Measurements from ENCODE around the gene PKN3. TPM values are rescaled to one million over a fixed set of nuclear protein-coding genes. Genes with fewer than 3 reads are reported as not detected.

PKN3 gene
- total and polyA plus RNA-seq, 9 of the 15 experiments (the other 6 are each of a cell fraction or from before 2014, with no cell fraction given) = 0.82 to 49.2 (median 19.7) TPM

DNA sequence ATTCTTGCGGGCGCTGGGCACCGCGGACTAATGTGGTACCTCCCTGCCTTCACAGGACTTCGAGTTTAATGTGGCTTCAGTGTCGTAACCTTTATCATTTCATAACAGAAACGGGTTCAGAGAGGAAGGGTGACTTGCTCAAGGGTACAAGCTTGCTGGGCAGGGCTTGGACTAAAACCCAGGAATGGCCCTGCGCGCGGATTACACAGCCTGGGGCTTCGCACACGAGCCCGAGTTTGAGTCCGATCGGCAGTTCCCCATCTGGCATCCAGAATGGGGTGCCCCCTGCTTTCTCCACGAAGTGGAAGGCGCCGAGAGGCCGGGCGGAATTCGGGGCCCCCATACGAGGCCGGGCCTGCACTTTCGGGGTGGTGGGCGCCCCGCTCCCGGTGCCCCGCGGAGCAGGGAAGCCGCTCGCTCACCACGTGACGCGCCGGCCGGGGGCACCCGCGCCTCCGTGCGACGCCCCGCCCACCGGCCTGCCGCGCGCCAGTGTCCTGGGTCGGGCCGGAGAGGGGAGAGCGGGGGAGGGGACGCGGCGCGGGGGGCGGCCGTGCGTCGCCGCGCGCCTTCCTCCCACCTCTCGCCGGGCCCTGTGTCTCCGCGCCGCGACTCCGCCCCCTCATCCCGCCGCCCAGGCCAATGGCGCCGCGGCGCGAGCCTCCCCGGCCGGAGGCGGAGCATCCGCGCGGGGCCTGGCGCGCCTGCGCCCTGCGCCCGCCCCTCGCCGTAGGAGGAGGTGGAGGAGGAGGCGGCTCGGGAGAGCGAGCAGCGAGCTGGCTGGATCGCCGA, 13.6 kb upstream of the PKN3 start, which contains the start of gene SET (continued):
- TF ChIP-seq KLF13 (tag; IDR thresholded peaks at IDR 0.05; ENCODE audit: borderline replicate concordance, low read depth) (peak; percentile 73), KDM1A (IDR thresholded peaks at IDR 0.05) (no peak), GATA2 (CRISPR knock-in tag; IDR thresholded peaks at IDR 0.05) (no peak), MTA3 (IDR thresholded peaks at IDR 0.05; ENCODE audit: borderline replicate concordance) (peak; percentile 91), ZNF764 (CRISPR knock-in tag; IDR thresholded peaks at IDR 0.05; ENCODE audit: low read depth) (peak; percentile 82), PHF8 (IDR thresholded peaks at IDR 0.05; ENCODE audit: borderline replicate concordance, low read length) (peak; percentile 77), RFX5 (IDR thresholded peaks at IDR 0.05; ENCODE audit: low read depth, low read length) (no peak), ZBTB1 (CRISPR knock-in tag; IDR thresholded peaks at IDR 0.05; ENCODE audit: borderline replicate concordance, low read depth) (peak; percentile 60; the same call in 1 of the 2 replicates), COPS2 (conservative IDR thresholded peaks at IDR 0.05) (no peak), WHSC1 (IDR thresholded peaks at IDR 0.05; ENCODE audit: low read length) (no peak), MEF2A (IDR thresholded peaks at IDR 0.05; ENCODE audit: control insufficient read depth, low read depth, low read length) (no peak), EZH2 (IDR thresholded peaks at IDR 0.05; ENCODE audit: borderline replicate concordance, low read depth, low read length) (no peak), SLC30A9 (CRISPR knock-in tag; IDR thresholded peaks at IDR 0.05) (no peak), ZNF444 (CRISPR knock-in tag; IDR thresholded peaks at IDR 0.05) (0 out of 2 replicates have a peak, but pooled peaks have one; percentile 25), PTTG1 (tag; IDR thresholded peaks at IDR 0.05; ENCODE audit: low read depth) (no peak), YY1 (IDR thresholded peaks at IDR 0.05; ENCODE audit: borderline replicate concordance in 1 of 3, control insufficient read depth in 1 of 3, extremely low read depth in 1 of 3, insufficient read depth in 3 of 3, insufficient read length in 1 of 3, insufficient replicate concordance in 2 of 3, low read depth in 1 of 3, low read length in 2 of 3) (peak; percentile 30 to 87 (median 82)), ESRRB (CRISPR knock-in tag; IDR thresholded peaks at IDR 0.05; ENCODE audit: borderline replicate concordance) (no peak), NFXL1 (CRISPR knock-in tag; IDR thresholded peaks at IDR 0.05) (0 out of 2 replicates have a peak, but pooled peaks have one; percentile 65), ZC3H4 (CRISPR knock-in tag; IDR thresholded peaks at IDR 0.05; ENCODE audit: borderline replicate concordance) (no peak; the same call in 1 of the 2 replicates)
- TF ChIP-seq, protein P1, sequence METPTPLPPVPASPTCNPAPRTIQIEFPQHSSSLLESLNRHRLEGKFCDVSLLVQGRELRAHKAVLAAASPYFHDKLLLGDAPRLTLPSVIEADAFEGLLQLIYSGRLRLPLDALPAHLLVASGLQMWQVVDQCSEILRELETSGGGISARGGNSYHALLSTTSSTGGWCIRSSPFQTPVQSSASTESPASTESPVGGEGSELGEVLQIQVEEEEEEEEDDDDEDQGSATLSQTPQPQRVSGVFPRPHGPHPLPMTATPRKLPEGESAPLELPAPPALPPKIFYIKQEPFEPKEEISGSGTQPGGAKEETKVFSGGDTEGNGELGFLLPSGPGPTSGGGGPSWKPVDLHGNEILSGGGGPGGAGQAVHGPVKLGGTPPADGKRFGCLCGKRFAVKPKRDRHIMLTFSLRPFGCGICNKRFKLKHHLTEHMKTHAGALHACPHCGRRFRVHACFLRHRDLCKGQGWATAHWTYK (CRISPR knock-in tag; IDR thresholded peaks at IDR 0.05) = peak; percentile 93
- TF ChIP-seq, protein P2, sequence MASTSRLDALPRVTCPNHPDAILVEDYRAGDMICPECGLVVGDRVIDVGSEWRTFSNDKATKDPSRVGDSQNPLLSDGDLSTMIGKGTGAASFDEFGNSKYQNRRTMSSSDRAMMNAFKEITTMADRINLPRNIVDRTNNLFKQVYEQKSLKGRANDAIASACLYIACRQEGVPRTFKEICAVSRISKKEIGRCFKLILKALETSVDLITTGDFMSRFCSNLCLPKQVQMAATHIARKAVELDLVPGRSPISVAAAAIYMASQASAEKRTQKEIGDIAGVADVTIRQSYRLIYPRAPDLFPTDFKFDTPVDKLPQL (IDR thresholded peaks at IDR 0.05; ENCODE audit: extremely low read depth, insufficient read length) = no peak
- TF ChIP-seq, protein P3, sequence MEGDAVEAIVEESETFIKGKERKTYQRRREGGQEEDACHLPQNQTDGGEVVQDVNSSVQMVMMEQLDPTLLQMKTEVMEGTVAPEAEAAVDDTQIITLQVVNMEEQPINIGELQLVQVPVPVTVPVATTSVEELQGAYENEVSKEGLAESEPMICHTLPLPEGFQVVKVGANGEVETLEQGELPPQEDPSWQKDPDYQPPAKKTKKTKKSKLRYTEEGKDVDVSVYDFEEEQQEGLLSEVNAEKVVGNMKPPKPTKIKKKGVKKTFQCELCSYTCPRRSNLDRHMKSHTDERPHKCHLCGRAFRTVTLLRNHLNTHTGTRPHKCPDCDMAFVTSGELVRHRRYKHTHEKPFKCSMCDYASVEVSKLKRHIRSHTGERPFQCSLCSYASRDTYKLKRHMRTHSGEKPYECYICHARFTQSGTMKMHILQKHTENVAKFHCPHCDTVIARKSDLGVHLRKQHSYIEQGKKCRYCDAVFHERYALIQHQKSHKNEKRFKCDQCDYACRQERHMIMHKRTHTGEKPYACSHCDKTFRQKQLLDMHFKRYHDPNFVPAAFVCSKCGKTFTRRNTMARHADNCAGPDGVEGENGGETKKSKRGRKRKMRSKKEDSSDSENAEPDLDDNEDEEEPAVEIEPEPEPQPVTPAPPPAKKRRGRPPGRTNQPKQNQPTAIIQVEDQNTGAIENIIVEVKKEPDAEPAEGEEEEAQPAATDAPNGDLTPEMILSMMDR (IDR thresholded peaks at IDR 0.05 in 2 of 3, conservative IDR thresholded peaks at IDR 0.05 in 1 of 3; ENCODE audit: insufficient read depth in 2 of 3, low read depth in 1 of 3, low read length in 3 of 3) = no peak; a peak in 1 of 6 replicates

All from K562 (cell line).